ENCODE data around the gene ASB7. TPM values are rescaled to one million over a fixed set of nuclear protein-coding genes. Genes with fewer than 3 reads are reported as not detected.

Gene ASB7
- total RNA-seq, 1 donor from 2014 or later, result 14.5 TPM

- DNase-seq, result no peak
- Mint-ChIP-seq H3K27me3 (ENCODE audit: unreplicated experiment) (no peaks in the 10 kb centered on the region), H3K27ac (ENCODE audit: unreplicated experiment) (no peak overlapping the region), H3K4me3 (ENCODE audit: unreplicated experiment) (no peak overlapping the region), H3K36me3 (ENCODE audit: unreplicated experiment) (no peaks in the 10 kb centered on the region), H3K4me1 (ENCODE audit: low read depth, unreplicated experiment) (peaks cover 6% of the 10 kb centered on the region), H3K9me3 (ENCODE audit: unreplicated experiment) (no peaks in the 10 kb centered on the region)
- TF ChIP-seq, protein P1, sequence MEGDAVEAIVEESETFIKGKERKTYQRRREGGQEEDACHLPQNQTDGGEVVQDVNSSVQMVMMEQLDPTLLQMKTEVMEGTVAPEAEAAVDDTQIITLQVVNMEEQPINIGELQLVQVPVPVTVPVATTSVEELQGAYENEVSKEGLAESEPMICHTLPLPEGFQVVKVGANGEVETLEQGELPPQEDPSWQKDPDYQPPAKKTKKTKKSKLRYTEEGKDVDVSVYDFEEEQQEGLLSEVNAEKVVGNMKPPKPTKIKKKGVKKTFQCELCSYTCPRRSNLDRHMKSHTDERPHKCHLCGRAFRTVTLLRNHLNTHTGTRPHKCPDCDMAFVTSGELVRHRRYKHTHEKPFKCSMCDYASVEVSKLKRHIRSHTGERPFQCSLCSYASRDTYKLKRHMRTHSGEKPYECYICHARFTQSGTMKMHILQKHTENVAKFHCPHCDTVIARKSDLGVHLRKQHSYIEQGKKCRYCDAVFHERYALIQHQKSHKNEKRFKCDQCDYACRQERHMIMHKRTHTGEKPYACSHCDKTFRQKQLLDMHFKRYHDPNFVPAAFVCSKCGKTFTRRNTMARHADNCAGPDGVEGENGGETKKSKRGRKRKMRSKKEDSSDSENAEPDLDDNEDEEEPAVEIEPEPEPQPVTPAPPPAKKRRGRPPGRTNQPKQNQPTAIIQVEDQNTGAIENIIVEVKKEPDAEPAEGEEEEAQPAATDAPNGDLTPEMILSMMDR (IDR thresholded peaks at IDR 0.05; ENCODE audit: partially characterized antibody, unreplicated experiment), result no peak
Measured at GRCh38 chr15:100653608-100654007, 51.2 kb downstream of the ASB7 start.

GRCh38 chr15:100658895-100659294 lies 56.5 kb downstream of the ASB7 start:
- Mint-ChIP-seq H3K4me3 (ENCODE audit: unreplicated experiment) (no peak overlapping the region), H3K27me3 (ENCODE audit: unreplicated experiment) (no peaks in the 10 kb centered on the region), H3K36me3 (ENCODE audit: unreplicated experiment) (no peaks in the 10 kb centered on the region), H3K9me3 (ENCODE audit: unreplicated experiment) (peaks cover 1% of the 10 kb centered on the region), H3K27ac (ENCODE audit: unreplicated experiment) (no peak overlapping the region), H3K4me1 (ENCODE audit: low read depth, unreplicated experiment) (peaks cover 8% of the 10 kb centered on the region)
- no peak for DNase-seq
- TF ChIP-seq, protein P1 (IDR thresholded peaks at IDR 0.05; ENCODE audit: partially characterized antibody, unreplicated experiment), result no peak

- H3K27me3 Mint-ChIP-seq (ENCODE audit: unreplicated experiment), result no peaks in the 10 kb centered on the region
- DNase-seq, result no peak
- no peak overlapping the region for H3K4me3 Mint-ChIP-seq (ENCODE audit: unreplicated experiment)
- no peaks in the 10 kb centered on the region for H3K36me3 Mint-ChIP-seq (ENCODE audit: unreplicated experiment)
- TF ChIP-seq, protein P1 (IDR thresholded peaks at IDR 0.05; ENCODE audit: partially characterized antibody, unreplicated experiment), result no peak
- peaks cover 1% of the 10 kb centered on the region for H3K9me3 Mint-ChIP-seq (ENCODE audit: unreplicated experiment)
- H3K4me1 Mint-ChIP-seq (ENCODE audit: low read depth, unreplicated experiment), result peaks cover 8% of the 10 kb centered on the region
- H3K27ac Mint-ChIP-seq (ENCODE audit: unreplicated experiment), result no peak overlapping the region
Measured at GRCh38 chr15:100661156-100661555, 58.8 kb downstream of the ASB7 start.

GRCh38 chr15:100663086-100663914 lies 60.9 kb downstream of the ASB7 start:
- Mint-ChIP-seq H3K27me3 (ENCODE audit: unreplicated experiment) (no peaks in the 10 kb centered on the region), H3K9me3 (ENCODE audit: unreplicated experiment) (peaks cover 1% of the 10 kb centered on the region), H3K4me1 (ENCODE audit: low read depth, unreplicated experiment) (peaks cover 5% of the 10 kb centered on the region), H3K4me3 (ENCODE audit: unreplicated experiment) (no peak overlapping the region), H3K27ac (ENCODE audit: unreplicated experiment) (no peak overlapping the region), H3K36me3 (ENCODE audit: unreplicated experiment) (no peaks in the 10 kb centered on the region)
- DNase-seq, result peak; percentile 52
- TF ChIP-seq, protein P1 (IDR thresholded peaks at IDR 0.05; ENCODE audit: partially characterized antibody, unreplicated experiment), result no peak

DNA sequence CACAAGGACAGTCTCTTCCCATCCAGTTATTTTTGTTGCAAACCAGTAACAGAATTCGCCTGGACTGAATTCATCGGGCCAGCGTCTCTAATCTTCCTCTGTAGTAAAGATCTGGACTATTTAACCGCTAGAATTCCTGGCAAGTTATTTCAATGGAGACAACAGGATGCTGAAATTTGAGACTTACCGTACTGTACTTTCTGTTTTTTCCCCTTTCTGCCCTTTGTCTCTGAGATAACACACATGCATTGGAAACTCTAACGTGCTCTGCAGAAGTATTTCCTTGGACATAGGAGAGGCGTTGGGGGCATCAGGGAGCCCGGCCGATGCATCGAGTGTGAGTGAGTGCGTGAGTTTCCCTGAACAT lies 61.5 kb downstream of the ASB7 start:
- Mint-ChIP-seq H3K4me1 (ENCODE audit: low read depth, unreplicated experiment) (peaks cover 8% of the 10 kb centered on the region), H3K27ac (ENCODE audit: unreplicated experiment) (no peak overlapping the region), H3K27me3 (ENCODE audit: unreplicated experiment) (peaks cover 1% of the 10 kb centered on the region), H3K9me3 (ENCODE audit: unreplicated experiment) (peaks cover 1% of the 10 kb centered on the region), H3K36me3 (ENCODE audit: unreplicated experiment) (no peaks in the 10 kb centered on the region), H3K4me3 (ENCODE audit: unreplicated experiment) (no peak overlapping the region)
- no peak for DNase-seq
- TF ChIP-seq, protein P1 (IDR thresholded peaks at IDR 0.05; ENCODE audit: partially characterized antibody, unreplicated experiment), result no peak
